GM12875 (cell line): ENCODE data around the gene CD9.

Source experiments
- H3K4me3 ChIP-seq: one replicate; pipeline ENCODE4 v1.5.1; 2011; ENCODE audit warnings: low read depth, low read length, control low read depth
- CTCF ChIP-seq: IDR thresholded peaks from 2 replicates; pipeline ENCODE4 v1.5.1; 2011; ENCODE audit warnings: low read depth, mild to moderate bottlenecking, control low read depth, inconsistent platforms, low read length, moderate library complexity, borderline replicate concordance; ENCODE audit not compliant: insufficient read depth

Gene CD9

GRCh38 chr12:6192604-6193380, 7.4 kb upstream of the CD9 start:
- no peak overlapping the region for H3K4me3 ChIP-seq
- no peak for TF ChIP-seq CTCF

GRCh38 chr12:6193853-6194815, 6.1 kb upstream of the CD9 start:
- no peak overlapping the region for H3K4me3 ChIP-seq

GRCh38 chr12:6195665-6196535, 4.3 kb upstream of the CD9 start:
- H3K4me3 ChIP-seq: no peak overlapping the region
- TF ChIP-seq CTCF: peak; percentile 88

More at GRCh38 chr12:6193853-6194815, 6.1 kb upstream of the CD9 start:
- TF ChIP-seq CTCF: no peak

GRCh38 chr12:6198051-6198450, 2.1 kb upstream of the CD9 start:
- no peak overlapping the region for H3K4me3 ChIP-seq
- no peak for TF ChIP-seq CTCF

GRCh38 chr12:6198556-6198955, 1.6 kb upstream of the CD9 start:
- no peak for TF ChIP-seq CTCF
- no peak overlapping the region for H3K4me3 ChIP-seq

GRCh38 chr12:6198985-6199530, 1.1 kb upstream of the CD9 start:
- no peak for TF ChIP-seq CTCF
- H3K4me3 ChIP-seq: no peak overlapping the region
